Coronary artery (tissue), 2 donors: ENCODE data around the gene ARHGAP9.

ENCODE experiments used
- DNase-seq: peaks from one replicate; pipeline ENCODE4 v3.0.0-alpha.2; 2017; ENCODE audit warnings: low spot score
- H3K27ac ChIP-seq, 2 donors: fragments of 200-600 bp; sonication (generic); one replicate each; pipeline ENCODE4 v1.5.1; 2016 to 2019
- H3K4me3 ChIP-seq: fragments of 200-600 bp; sonication (generic); 2 replicates; pipeline ENCODE4 v1.5.1; 2016; ENCODE audit warnings: mild to moderate bottlenecking, moderate library complexity
- TF ChIP-seq, protein P1 (sequence below): fragments of 200-600 bp; sonication (generic); IDR thresholded peaks from one replicate; pipeline ENCODE4 v1.5.1; 2019; ENCODE audit warnings: antibody characterized with exemption

The ARHGAP9 gene

DNA sequence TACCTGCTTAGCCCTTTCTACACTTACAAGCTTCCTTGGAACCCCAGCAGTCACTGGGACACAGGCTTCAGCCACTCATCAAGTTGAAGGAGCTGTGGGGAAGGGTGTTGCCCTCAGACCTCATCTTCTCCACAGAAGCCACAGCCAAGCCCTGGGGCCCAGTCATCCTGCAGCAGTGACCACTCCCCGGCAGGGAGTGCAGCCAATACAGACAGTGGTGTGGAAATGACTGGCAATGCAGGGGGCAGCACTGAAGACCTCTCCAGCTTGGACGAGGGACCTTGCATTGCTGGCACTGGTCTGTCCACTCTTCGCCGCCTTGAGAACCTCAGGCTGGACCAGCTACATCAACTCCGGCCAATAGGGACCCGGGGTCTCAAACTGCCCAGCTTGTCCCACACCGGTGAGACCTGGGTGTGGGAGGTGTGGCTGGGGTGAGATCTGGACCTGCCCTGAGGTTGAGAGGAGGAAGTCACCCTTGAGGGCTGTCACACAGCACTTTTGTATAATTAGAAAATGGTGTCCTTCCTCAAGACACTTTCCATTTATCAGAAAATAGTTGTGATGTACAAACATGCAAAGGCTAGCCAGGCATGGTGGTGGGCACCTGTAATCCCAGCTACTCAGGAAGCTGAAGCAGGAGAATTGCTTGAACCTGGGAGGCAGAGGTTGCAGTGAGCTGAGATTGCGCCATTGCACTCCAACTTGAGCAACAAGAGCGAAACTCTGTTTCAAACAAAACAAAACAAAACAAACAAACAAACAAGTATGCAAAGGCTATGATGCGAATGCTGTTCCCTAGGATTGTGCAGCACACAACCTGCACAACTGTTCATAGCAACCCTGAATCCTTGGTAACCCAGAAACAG is 10.1 kb downstream of the ARHGAP9 start:
- TF ChIP-seq, protein P1, sequence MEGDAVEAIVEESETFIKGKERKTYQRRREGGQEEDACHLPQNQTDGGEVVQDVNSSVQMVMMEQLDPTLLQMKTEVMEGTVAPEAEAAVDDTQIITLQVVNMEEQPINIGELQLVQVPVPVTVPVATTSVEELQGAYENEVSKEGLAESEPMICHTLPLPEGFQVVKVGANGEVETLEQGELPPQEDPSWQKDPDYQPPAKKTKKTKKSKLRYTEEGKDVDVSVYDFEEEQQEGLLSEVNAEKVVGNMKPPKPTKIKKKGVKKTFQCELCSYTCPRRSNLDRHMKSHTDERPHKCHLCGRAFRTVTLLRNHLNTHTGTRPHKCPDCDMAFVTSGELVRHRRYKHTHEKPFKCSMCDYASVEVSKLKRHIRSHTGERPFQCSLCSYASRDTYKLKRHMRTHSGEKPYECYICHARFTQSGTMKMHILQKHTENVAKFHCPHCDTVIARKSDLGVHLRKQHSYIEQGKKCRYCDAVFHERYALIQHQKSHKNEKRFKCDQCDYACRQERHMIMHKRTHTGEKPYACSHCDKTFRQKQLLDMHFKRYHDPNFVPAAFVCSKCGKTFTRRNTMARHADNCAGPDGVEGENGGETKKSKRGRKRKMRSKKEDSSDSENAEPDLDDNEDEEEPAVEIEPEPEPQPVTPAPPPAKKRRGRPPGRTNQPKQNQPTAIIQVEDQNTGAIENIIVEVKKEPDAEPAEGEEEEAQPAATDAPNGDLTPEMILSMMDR: no peak
- DNase-seq: no peak
- Histone ChIP-seq H3K27ac (no peak overlapping the region), H3K4me3 (no peak overlapping the region)

DNA sequence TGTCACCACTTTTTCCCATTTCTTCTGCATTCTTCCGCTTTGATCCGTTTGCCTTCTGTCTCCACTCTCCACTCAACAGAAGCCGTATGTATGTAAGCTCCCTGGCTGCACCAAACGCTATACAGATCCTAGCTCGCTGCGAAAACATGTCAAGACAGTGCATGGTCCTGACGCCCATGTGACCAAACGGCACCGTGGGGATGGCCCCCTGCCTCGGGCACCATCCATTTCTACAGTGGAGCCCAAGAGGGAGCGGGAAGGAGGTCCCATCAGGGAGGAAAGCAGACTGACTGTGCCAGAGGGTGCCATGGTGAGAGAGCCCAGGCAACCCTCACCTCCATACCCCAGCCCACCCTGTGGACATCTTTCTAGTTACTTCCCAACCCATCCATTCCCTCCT is 11.8 kb downstream of the ARHGAP9 start:
- TF ChIP-seq, protein P1: no peak
- DNase-seq: no peak
- Histone ChIP-seq H3K27ac (no peak overlapping the region), H3K4me3 (no peak overlapping the region)

DNA sequence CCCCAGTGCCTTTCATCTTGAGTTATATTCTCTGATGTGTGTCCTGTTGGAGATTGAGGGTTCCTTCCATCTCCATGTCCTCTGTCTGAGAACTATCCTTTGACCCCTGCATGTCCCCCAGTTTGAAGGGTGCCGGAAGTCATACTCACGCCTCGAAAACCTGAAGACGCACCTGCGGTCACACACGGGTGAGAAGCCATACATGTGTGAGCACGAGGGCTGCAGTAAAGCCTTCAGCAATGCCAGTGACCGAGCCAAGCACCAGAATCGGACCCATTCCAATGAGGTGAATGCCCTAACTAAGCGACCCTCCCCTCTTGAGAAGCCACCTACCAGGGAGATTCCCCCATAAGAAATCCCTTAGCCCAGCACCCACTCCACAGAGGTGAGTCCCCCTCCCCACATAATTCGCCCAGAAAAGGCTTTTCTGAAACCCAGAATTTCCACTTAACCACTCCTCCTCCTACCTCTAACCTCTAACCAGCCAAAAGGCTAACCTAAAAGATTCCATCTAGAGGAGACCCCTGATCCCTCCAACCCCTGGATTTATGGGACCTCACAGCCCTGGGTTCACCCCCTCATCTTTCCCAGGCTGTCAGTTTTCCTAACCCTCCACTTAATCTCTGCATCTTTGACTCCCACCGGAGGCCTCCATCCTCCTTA is 12.3 kb downstream of the ARHGAP9 start:
- TF ChIP-seq, protein P1: no peak
- H3K27ac ChIP-seq: no peak overlapping the region
- H3K4me3 ChIP-seq: no peak overlapping the region
- DNase-seq: no peak

DNA sequence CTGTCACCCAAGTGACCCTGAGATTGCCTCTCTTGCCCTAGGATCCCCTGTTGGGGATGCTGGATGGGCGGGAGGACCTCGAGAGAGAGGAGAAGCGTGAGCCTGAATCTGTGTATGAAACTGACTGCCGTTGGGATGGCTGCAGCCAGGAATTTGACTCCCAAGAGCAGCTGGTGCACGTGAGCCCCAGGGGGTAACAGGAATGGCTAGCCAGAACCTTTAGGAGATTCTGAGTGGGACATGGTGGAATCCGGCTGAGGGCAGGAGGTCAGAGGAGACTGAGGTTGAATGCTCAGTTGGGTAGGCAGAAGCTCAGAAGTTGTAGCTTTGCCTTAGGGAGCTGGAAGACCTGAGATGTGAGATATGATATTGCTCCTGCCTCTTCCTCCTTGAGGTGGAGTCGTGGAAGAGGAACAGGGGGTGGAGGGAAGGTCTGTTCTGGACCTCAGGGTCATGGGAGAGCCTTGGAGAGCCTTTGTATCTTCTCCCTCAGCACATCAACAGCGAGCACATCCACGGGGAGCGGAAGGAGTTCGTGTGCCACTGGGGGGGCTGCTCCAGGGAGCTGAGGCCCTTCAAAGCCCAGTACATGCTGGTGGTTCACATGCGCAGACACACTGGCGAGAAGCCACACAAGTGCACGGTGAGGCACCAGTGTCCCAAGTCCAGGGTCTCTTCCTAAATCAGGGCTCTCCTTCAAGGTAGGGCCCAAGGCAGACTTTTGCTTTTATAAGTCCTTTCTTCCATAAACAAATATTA is 13.7 kb downstream of the ARHGAP9 start:
- no peak for DNase-seq
- H3K27ac ChIP-seq: no peak overlapping the region
- TF ChIP-seq, protein P1: no peak
- no peak overlapping the region for H3K4me3 ChIP-seq

DNA sequence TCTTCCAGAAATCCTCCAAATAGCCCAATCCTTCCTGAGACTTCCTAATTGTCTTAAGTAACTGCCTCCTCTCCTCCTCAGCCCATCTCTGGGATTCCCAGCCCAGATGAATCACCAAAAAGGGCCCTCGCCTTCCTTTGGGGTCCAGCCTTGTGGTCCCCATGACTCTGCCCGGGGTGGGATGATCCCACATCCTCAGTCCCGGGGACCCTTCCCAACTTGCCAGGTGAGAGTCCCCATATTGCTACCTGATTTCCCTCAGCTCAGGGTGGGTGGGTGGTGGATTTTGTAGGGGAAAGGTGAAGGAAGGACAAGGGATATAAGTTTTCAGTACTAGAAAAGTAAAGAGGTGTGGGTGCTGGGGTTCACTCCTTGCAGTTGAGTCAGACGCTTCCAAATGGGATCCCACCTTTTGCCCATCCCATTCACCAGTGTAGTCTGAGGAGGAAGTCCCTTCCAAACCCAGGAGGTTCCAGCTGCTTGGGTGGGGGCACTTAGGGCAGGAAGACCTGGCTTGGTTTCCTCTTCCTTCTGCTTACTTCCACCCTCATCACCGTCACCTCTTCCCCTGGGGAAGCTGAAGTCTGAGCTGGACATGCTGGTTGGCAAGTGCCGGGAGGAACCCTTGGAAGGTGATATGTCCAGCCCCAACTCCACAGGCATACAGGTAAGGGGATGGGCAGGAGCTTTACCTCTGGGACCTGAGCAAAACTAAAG is 14.5 kb downstream of the ARHGAP9 start:
- H3K27ac ChIP-seq: no peak overlapping the region
- no peak for DNase-seq
- TF ChIP-seq, protein P1: no peak
- no peak overlapping the region for H3K4me3 ChIP-seq

DNA sequence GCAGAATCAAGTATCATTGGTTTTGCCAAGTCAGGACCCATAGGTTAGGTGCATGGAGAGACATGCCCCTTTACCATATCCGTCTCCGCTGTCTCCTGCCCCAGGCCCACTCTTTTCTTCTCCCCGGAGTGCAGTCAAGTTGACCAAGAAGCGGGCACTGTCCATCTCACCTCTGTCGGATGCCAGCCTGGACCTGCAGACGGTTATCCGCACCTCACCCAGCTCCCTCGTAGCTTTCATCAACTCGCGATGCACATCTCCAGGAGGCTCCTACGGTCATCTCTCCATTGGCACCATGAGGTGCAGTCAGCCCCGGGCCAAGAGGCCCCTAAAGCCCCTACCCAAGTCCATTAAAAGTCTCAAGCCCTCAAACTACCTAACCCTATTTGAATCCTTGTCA is 15.1 kb downstream of the ARHGAP9 start:
- TF ChIP-seq, protein P1: no peak
- H3K4me3 ChIP-seq: no peak overlapping the region
- H3K27ac ChIP-seq: no peak overlapping the region
- DNase-seq: no peak
